Measurements from ENCODE around the gene GATD1. TPM values are rescaled to one million over a fixed set of nuclear protein-coding genes. Genes with fewer than 3 reads are reported as not detected.
A peak's percentile ranks its signal among the peaks of the same experiment; 100 is the strongest.

The GATD1 gene
- total RNA-seq, 4 donors from 2014 or later, result 20.2 to 38.7 (median 21.6) TPM

GRCh38 chr11:748007-748359, 29.3 kb downstream of the GATD1 start:
- TF ChIP-seq, protein P1, sequence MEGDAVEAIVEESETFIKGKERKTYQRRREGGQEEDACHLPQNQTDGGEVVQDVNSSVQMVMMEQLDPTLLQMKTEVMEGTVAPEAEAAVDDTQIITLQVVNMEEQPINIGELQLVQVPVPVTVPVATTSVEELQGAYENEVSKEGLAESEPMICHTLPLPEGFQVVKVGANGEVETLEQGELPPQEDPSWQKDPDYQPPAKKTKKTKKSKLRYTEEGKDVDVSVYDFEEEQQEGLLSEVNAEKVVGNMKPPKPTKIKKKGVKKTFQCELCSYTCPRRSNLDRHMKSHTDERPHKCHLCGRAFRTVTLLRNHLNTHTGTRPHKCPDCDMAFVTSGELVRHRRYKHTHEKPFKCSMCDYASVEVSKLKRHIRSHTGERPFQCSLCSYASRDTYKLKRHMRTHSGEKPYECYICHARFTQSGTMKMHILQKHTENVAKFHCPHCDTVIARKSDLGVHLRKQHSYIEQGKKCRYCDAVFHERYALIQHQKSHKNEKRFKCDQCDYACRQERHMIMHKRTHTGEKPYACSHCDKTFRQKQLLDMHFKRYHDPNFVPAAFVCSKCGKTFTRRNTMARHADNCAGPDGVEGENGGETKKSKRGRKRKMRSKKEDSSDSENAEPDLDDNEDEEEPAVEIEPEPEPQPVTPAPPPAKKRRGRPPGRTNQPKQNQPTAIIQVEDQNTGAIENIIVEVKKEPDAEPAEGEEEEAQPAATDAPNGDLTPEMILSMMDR (IDR thresholded peaks at IDR 0.05), result no peak
- no peak for TF ChIP-seq POLR2A (IDR thresholded peaks at IDR 0.05)

GRCh38 chr11:747158-748006, 29.9 kb downstream of the GATD1 start, which contains the start of gene TALDO1:
Gene TALDO1, plus strand, starts transcription at chr11:747464. Its CDS starts 18 bp downstream, at chr11:747482.
- H3K36me3 ChIP-seq, result peaks cover 0 to 20% (median 0%) of the 10 kb centered on the region in 3 donors
- H3K27me3 ChIP-seq, result no peaks in the 10 kb centered on the region
- H3K9me3 ChIP-seq, result no peaks in the 10 kb centered on the region
- 0% methylated on average over 2 to 3 of the region's 112 CpGs for WGBS, 2 donors
- DNase-seq, result peak; percentile 44
- H3K4me3 ChIP-seq, result peak within 1 kb of the TSS; percentile 83 to 96 (median 88)
- peaks cover 4 to 56% (median 22%) of the 10 kb centered on the region in 3 donors for H3K4me1 ChIP-seq
- peak in 3 of 4 donors; percentile 65 to 85 (median 74) for TF ChIP-seq POLR2A (IDR thresholded peaks at IDR 0.05)
- TF ChIP-seq, protein P1 (IDR thresholded peaks at IDR 0.05), result peak in 3 of 6 experiments; percentile 8 to 40 (median 22)
- intact Hi-C loops (cut with DNase I), result no loop called here
- peak within 1 kb of the TSS; percentile 92 to 96 (median 94) for H3K27ac ChIP-seq

More at GRCh38 chr11:748007-748359, 29.3 kb downstream of the GATD1 start:
- no peak for DNase-seq
- Histone ChIP-seq H3K36me3 (peaks cover 0 to 26% (median 0%) of the 10 kb centered on the region in 3 donors), H3K4me3 (peak overlapping the region; percentile 83 to 96 (median 88)), H3K9me3 (no peaks in the 10 kb centered on the region), H3K4me1 (peaks cover 4 to 53% (median 22%) of the 10 kb centered on the region in 3 donors), H3K27me3 (no peaks in the 10 kb centered on the region), H3K27ac (peak overlapping the region; percentile 92 to 96 (median 94))
- WGBS, 2 donors, result 0 to 9% methylated on average over 4 to 11 of the region's 18 CpGs
- intact Hi-C loops (cut with DNase I), result no loop called here

- Histone ChIP-seq H3K27ac (peak overlapping the region; percentile 92 to 96 (median 94)), H3K9me3 (no peaks in the 10 kb centered on the region), H3K27me3 (no peaks in the 10 kb centered on the region), H3K4me3 (peak overlapping the region; percentile 83 to 96 (median 88)), H3K4me1 (peaks cover 4 to 62% (median 22%) of the 10 kb centered on the region in 3 donors), H3K36me3 (peaks cover 0 to 13% (median 0%) of the 10 kb centered on the region in 3 donors)
- intact Hi-C loops (cut with DNase I), result no loop called here
- no peak for DNase-seq
- TF ChIP-seq, protein P1 (IDR thresholded peaks at IDR 0.05), result no peak
- TF ChIP-seq POLR2A (IDR thresholded peaks at IDR 0.05), result no peak
- 18 to 49% methylated on average over 16 to 18 of the region's 46 CpGs for WGBS, 2 donors
These were observed 30.8 kb downstream of the GATD1 start for GRCh38 chr11:746289-747157.

DNA sequence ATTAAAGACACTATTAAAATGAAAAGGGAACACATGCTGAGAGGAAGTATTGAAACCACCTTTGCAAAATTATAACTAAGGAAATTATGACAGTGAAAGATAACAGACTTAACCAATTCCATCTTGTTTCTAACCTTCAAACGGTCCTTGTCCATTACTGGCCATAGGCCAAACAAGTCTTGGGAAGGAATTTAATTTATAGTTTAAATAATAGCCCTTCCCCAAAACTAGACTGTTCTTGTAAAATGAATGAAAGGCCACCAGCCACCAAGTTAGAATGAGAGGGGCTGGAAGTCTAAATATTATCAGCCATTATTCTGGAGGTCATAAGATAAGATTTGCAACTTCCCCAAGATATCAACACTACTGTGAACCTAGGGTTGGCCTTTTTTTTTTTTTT, 31.9 kb downstream of the GATD1 start:
- 5 to 24% methylated on average over 1 of the region's 1 CpG for WGBS, 2 donors
- Histone ChIP-seq H3K4me1 (peaks cover 4 to 57% (median 22%) of the 10 kb centered on the region in 3 donors), H3K27ac (no peak overlapping the region), H3K27me3 (no peaks in the 10 kb centered on the region), H3K36me3 (peaks cover 0 to 4% (median 0%) of the 10 kb centered on the region in 3 donors), H3K9me3 (no peaks in the 10 kb centered on the region), H3K4me3 (no peak overlapping the region)
- intact Hi-C loops (cut with DNase I), result no loop called here
- DNase-seq, result no peak
- TF ChIP-seq, protein P1 (IDR thresholded peaks at IDR 0.05), result no peak
- TF ChIP-seq POLR2A (IDR thresholded peaks at IDR 0.05), result no peak

Data from esophagus squamous epithelium (tissue), 5 donors.